ENCODE data around the gene PCDH17. TPM values are rescaled to one million over a fixed set of nuclear protein-coding genes. Genes with fewer than 3 reads are reported as not detected.
A peak's percentile ranks its signal among the peaks of the same experiment; 100 is the strongest.

The PCDH17 gene
- total RNA-seq, 1 donor from 2014 or later: 40.2 TPM

GRCh38 chr13:57630661-57631595 is 616 bp upstream of the PCDH17 start:
- no peak for DNase-seq (ENCODE audit: low spot score)
- peaks cover 33% of the 10 kb centered on the region for H3K36me3 Mint-ChIP-seq (ENCODE audit: low read depth, unreplicated experiment)
- H3K27ac Mint-ChIP-seq (ENCODE audit: unreplicated experiment): peak overlapping the region; percentile 68
- no peaks in the 10 kb centered on the region for H3K9me3 Mint-ChIP-seq (ENCODE audit: unreplicated experiment)
- TF ChIP-seq, protein P1, sequence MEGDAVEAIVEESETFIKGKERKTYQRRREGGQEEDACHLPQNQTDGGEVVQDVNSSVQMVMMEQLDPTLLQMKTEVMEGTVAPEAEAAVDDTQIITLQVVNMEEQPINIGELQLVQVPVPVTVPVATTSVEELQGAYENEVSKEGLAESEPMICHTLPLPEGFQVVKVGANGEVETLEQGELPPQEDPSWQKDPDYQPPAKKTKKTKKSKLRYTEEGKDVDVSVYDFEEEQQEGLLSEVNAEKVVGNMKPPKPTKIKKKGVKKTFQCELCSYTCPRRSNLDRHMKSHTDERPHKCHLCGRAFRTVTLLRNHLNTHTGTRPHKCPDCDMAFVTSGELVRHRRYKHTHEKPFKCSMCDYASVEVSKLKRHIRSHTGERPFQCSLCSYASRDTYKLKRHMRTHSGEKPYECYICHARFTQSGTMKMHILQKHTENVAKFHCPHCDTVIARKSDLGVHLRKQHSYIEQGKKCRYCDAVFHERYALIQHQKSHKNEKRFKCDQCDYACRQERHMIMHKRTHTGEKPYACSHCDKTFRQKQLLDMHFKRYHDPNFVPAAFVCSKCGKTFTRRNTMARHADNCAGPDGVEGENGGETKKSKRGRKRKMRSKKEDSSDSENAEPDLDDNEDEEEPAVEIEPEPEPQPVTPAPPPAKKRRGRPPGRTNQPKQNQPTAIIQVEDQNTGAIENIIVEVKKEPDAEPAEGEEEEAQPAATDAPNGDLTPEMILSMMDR (IDR thresholded peaks at IDR 0.05; ENCODE audit: unreplicated experiment): no peak
- peak overlapping the region; percentile 97 for H3K4me3 Mint-ChIP-seq (ENCODE audit: unreplicated experiment)
- H3K4me1 Mint-ChIP-seq (ENCODE audit: unreplicated experiment): peaks cover 37% of the 10 kb centered on the region
- H3K27me3 Mint-ChIP-seq (ENCODE audit: unreplicated experiment): peaks cover 48% of the 10 kb centered on the region

- TF ChIP-seq, protein P1 (IDR thresholded peaks at IDR 0.05; ENCODE audit: unreplicated experiment): no peak
- H3K27ac Mint-ChIP-seq (ENCODE audit: unreplicated experiment): no peak overlapping the region
- peaks cover 33% of the 10 kb centered on the region for H3K36me3 Mint-ChIP-seq (ENCODE audit: low read depth, unreplicated experiment)
- peak; percentile 39 for DNase-seq (ENCODE audit: low spot score)
- peaks cover 48% of the 10 kb centered on the region for H3K27me3 Mint-ChIP-seq (ENCODE audit: unreplicated experiment)
- no peaks in the 10 kb centered on the region for H3K9me3 Mint-ChIP-seq (ENCODE audit: unreplicated experiment)
- peaks cover 37% of the 10 kb centered on the region for H3K4me1 Mint-ChIP-seq (ENCODE audit: unreplicated experiment)
- H3K4me3 Mint-ChIP-seq (ENCODE audit: unreplicated experiment): peak overlapping the region; percentile 97
Measured at GRCh38 chr13:57632276-57633140, 964 bp downstream of the PCDH17 start.

- Mint-ChIP-seq H3K36me3 (ENCODE audit: low read depth, unreplicated experiment) (peaks cover 33% of the 10 kb centered on the region), H3K4me3 (ENCODE audit: unreplicated experiment) (peak overlapping the region; percentile 97), H3K27ac (ENCODE audit: unreplicated experiment) (peak overlapping the region; percentile 52), H3K9me3 (ENCODE audit: unreplicated experiment) (no peaks in the 10 kb centered on the region), H3K4me1 (ENCODE audit: unreplicated experiment) (peaks cover 40% of the 10 kb centered on the region), H3K27me3 (ENCODE audit: unreplicated experiment) (peaks cover 48% of the 10 kb centered on the region)
- DNase-seq (ENCODE audit: low spot score): peak; percentile 80
- TF ChIP-seq, protein P1 (IDR thresholded peaks at IDR 0.05; ENCODE audit: unreplicated experiment): peak; percentile 83
Measured at GRCh38 chr13:57633141-57633949, 1.8 kb downstream of the PCDH17 start.

- Mint-ChIP-seq H3K4me1 (ENCODE audit: unreplicated experiment) (peaks cover 33% of the 10 kb centered on the region), H3K27ac (ENCODE audit: unreplicated experiment) (peak overlapping the region; percentile 52), H3K27me3 (ENCODE audit: unreplicated experiment) (peaks cover 42% of the 10 kb centered on the region), H3K4me3 (ENCODE audit: unreplicated experiment) (peak overlapping the region; percentile 92), H3K36me3 (ENCODE audit: low read depth, unreplicated experiment) (peaks cover 29% of the 10 kb centered on the region), H3K9me3 (ENCODE audit: unreplicated experiment) (no peaks in the 10 kb centered on the region)
- peak; percentile 28 for DNase-seq (ENCODE audit: low spot score)
- TF ChIP-seq, protein P1 (IDR thresholded peaks at IDR 0.05; ENCODE audit: unreplicated experiment): peak; percentile 53
Measured at GRCh38 chr13:57633950-57634838, 2.6 kb downstream of the PCDH17 start.

Measured in endothelial cell (in vitro differentiated cells).